NT2/D1 (cell line): ENCODE data around the gene CHD5.

ENCODE experiments used
- DNase-seq: peaks from one replicate; pipeline ENCODE4 v3.0.0-alpha.2; 2011; ENCODE audit warnings: low read depth, low spot score
- H3K27me3 ChIP-seq: 2 replicates; pipeline ENCODE4 v1.6.0; 2011; ENCODE audit warnings: mild to moderate bottlenecking; ENCODE audit not compliant: insufficient read length, insufficient read depth
- H3K36me3 ChIP-seq: 2 replicates; pipeline ENCODE4 v1.6.1; 2011; ENCODE audit warnings: mild to moderate bottlenecking, low read length, mixed read lengths; ENCODE audit not compliant: insufficient read depth, insufficient read length
- H3K4me1 ChIP-seq: 2 replicates; pipeline ENCODE4 v1.5.1; 2011; ENCODE audit not compliant: insufficient read depth, insufficient read length
- H3K4me3 ChIP-seq: 2 replicates; pipeline ENCODE4 v1.5.1; 2011; ENCODE audit warnings: low read depth; ENCODE audit not compliant: insufficient read length
- H3K9ac ChIP-seq: 2 replicates; pipeline ENCODE4 v1.6.0; 2011; ENCODE audit warnings: low read depth; ENCODE audit not compliant: insufficient read length
- H3K9me3 ChIP-seq: 2 replicates; pipeline ENCODE4 v1.5.1; 2011; ENCODE audit warnings: mild to moderate bottlenecking, low read length; ENCODE audit not compliant: insufficient read depth
- SUZ12 ChIP-seq: IDR thresholded peaks from 2 replicates; pipeline ENCODE4 v1.6.1; 2011; ENCODE audit not compliant: insufficient read length, insufficient read depth; ENCODE audit errors: extremely low read depth
- YY1 ChIP-seq: IDR thresholded peaks from 2 replicates; pipeline ENCODE4 v1.6.1; 2011; ENCODE audit not compliant: insufficient read length, insufficient read depth
- ZNF274 ChIP-seq: IDR thresholded peaks from 2 replicates; pipeline ENCODE4 v1.6.1; 2011; ENCODE audit warnings: mild to moderate bottlenecking, low read depth, low read length

The CHD5 gene

DNA sequence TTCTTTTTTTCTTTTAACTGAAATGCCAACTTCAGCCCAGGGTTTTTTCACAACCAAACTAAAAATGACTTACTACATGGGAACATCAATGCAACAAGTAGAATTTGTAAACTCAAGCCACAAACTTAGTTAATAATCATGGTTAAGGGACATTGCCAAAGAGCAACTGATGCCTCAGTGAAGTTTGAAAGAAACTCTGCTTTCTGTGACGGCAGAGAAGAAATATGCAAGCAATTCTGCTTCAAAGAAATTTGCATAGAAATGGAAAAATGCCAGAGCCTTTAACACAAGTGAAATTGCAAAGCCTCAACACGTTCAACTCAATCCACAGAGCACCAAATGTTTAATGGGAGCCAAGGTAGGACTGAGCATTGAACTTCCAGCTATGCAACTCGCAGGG, 5.0 kb upstream of the CHD5 start:
- TF ChIP-seq ZNF274 = no peak
- TF ChIP-seq YY1 = no peak
- Histone ChIP-seq H3K27me3 (no peaks in the 10 kb centered on the region), H3K4me1 (no peaks in the 10 kb centered on the region), H3K9ac (no peak overlapping the region), H3K4me3 (no peak overlapping the region), H3K36me3 (peaks cover 9% of the 10 kb centered on the region), H3K9me3 (no peaks in the 10 kb centered on the region)
- DNase-seq = no peak

DNA sequence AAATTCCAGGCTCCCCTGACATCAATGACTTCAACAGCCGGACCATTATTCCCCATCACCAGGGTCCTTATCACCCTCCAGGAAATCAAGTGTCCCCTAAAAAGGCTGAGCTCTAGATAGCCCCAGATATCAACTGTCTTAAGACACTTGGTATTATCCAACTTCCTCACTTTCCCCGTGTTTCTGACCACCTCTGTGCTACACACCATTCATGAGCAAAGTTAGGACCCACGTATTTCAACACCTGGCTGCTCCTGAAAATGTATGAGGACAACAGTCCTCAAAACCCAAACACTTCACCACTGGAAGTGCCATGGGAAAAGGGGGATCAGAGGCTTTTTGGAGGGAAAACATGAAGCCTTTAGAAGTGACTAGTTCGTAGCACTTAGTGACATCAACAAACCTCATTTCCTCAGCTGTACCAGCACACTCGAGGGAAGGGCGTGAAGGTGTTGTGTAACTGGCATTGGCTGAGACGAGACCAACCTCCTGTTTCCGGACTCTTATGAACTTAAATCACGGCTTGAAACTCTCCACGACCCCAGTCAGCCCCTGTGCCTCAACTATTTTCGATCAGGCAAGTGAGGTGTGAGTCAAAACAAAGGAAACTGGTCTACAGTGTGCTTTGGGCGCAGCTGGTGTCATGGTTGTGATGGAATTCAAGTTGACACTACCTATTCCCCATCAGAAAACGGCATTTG, 4.1 kb upstream of the CHD5 start:
- DNase-seq = no peak
- H3K27me3 ChIP-seq = no peaks in the 10 kb centered on the region
- peaks cover 6% of the 10 kb centered on the region for H3K36me3 ChIP-seq
- H3K9me3 ChIP-seq = no peaks in the 10 kb centered on the region
- H3K4me1 ChIP-seq = no peaks in the 10 kb centered on the region
- no peak overlapping the region for H3K4me3 ChIP-seq
- no peak for TF ChIP-seq SUZ12
- no peak for TF ChIP-seq ZNF274
- no peak for TF ChIP-seq YY1
- H3K9ac ChIP-seq = no peak overlapping the region

DNA sequence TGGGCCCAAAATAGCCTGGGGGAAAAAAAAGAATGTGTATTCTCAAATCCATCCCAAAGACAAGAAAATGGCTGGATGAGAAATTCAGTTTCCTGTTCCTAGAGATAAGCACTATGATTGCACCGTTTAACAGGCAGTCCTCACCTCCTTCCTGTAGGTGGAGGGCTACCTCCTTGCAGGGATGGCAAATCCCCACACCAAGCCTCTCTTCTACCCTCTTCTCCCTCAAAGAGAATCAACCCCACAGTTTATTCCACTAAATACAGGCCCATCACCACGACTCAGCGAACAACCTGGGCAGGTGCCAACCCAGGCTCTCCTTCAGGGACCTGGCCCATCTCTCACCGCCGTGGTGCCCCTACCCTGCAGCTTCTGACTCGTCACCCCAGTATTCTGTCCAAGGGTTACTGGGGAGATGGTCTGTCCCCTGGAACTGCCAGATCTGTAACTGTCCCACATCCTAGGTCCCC, 3.4 kb upstream of the CHD5 start:
- peaks cover 6% of the 10 kb centered on the region for H3K36me3 ChIP-seq
- no peak overlapping the region for H3K9ac ChIP-seq
- DNase-seq = no peak
- H3K9me3 ChIP-seq = no peaks in the 10 kb centered on the region
- TF ChIP-seq SUZ12 (no peak), YY1 (no peak), ZNF274 (no peak)
- H3K27me3 ChIP-seq = peaks cover 6% of the 10 kb centered on the region
- H3K4me3 ChIP-seq = no peak overlapping the region
- H3K4me1 ChIP-seq = no peaks in the 10 kb centered on the region

DNA sequence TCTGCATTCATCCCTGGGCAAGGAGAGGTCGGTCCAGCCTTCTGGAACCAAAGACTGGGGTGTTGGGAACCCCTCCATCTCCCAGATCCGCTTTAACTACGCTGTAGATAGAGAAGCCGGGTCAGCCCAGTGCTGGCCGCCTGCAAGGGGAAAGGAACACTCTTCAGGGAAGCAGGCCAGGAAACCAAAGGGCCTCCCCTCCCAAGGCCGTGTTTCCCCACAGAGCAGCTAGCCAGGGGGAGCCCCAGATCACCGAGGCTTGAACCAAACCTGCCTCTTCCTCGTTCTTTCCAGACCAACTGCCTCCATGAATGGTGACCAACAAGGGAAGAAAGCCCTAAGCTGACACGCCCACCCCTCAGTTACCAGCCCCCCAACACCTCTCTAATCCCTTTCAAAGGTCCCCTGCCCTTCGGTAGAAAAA, 1.2 kb upstream of the CHD5 start:
- Histone ChIP-seq H3K36me3 (peaks cover 6% of the 10 kb centered on the region), H3K27me3 (peaks cover 28% of the 10 kb centered on the region), H3K9me3 (no peaks in the 10 kb centered on the region), H3K4me3 (no peak overlapping the region), H3K9ac (no peak overlapping the region), H3K4me1 (no peaks in the 10 kb centered on the region)
- TF ChIP-seq ZNF274 (no peak), YY1 (no peak), SUZ12 (no peak)
- DNase-seq = no peak

DNA sequence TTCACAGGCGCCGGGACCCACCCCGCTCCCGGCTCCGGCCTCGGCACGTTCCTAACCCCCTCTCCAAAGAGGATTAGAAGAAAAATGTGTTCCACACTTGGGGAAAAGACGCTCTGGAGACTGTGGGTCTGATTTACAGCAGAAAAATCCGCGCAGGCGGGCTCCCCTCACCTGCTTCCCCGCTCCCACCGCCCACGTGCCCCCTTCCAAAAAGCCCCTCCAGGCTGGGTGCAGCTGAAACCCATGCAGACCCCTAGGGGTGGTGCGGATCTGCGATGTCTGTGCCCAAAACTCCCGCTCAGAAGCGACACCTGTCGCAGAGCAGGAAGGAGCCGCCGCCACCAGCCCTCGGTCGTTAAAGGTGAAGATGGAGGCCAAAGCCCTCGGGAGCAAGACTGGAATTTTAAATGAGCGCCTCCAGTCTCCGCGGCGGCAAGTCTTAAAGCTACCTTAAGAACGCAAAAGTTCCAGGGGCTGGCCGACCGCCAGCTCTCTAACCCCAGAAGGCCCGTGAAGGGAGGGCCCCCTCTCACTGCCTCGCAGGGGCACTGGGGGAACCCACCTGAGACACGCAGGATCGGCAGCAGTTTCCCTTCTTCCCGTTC, 688 bp upstream of the CHD5 start:
- Histone ChIP-seq H3K27me3 (peaks cover 33% of the 10 kb centered on the region), H3K36me3 (peaks cover 5% of the 10 kb centered on the region), H3K4me1 (no peaks in the 10 kb centered on the region), H3K9me3 (no peaks in the 10 kb centered on the region), H3K9ac (no peak overlapping the region), H3K4me3 (no peak overlapping the region)
- DNase-seq = no peak
- TF ChIP-seq YY1 = no peak
- no peak for TF ChIP-seq ZNF274
- TF ChIP-seq SUZ12 = no peak

DNA sequence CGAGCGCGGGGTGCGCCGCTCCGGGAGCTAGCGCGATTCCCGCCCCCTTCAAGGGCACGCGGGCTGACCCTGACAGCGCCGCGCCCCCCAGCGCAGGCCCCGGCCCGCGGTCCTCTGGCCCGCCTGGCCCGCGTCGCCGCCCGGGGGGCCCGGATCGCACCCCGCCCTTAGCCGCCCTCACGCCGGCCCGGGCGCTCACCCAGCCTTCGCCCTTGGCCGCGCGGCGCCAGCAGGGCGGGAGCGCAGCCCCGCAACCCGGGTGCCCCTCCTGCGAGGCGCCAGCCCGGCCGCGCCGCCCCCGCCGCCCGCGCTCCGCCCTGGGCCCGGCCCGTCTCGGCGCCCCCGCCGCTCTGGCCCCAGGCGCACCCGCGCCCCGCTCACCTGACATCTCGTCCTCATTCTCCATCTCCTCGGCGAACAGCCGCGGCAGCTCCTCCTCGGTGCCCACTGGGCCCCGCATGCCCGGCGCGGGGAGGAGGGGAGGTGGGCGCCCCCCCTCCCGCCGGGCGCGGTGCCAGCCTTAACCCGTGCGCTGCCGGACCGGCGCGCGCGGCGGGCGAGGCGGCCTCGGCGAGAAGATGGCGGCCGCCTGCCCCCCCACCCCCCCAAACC, 451 bp downstream of the CHD5 start:
- H3K9ac ChIP-seq = no peak overlapping the region
- no peak for TF ChIP-seq YY1
- no peak for TF ChIP-seq SUZ12
- TF ChIP-seq ZNF274 = no peak
- no peaks in the 10 kb centered on the region for H3K36me3 ChIP-seq
- peaks cover 38% of the 10 kb centered on the region for H3K27me3 ChIP-seq
- DNase-seq = no peak
- H3K4me1 ChIP-seq = no peaks in the 10 kb centered on the region
- no peaks in the 10 kb centered on the region for H3K9me3 ChIP-seq
- H3K4me3 ChIP-seq = no peak overlapping the region
